ENCODE results near the gene LRRC34. TPM values are rescaled to one million over a fixed set of nuclear protein-coding genes. Genes with fewer than 3 reads are reported as not detected.

Gene LRRC34, protein sequence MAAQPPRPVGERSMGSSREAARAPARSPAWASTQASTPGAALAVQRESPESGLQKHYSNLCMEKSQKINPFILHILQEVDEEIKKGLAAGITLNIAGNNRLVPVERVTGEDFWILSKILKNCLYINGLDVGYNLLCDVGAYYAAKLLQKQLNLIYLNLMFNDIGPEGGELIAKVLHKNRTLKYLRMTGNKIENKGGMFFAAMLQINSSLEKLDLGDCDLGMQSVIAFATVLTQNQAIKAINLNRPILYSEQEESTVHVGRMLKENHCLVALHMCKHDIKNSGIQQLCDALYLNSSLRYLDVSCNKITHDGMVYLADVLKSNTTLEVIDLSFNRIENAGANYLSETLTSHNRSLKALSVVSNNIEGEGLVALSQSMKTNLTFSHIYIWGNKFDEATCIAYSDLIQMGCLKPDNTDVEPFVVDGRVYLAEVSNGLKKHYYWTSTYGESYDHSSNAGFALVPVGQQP
- 1 to 10 TPM; 2.8 to 2.9 TPM for total RNA-seq

DNA sequence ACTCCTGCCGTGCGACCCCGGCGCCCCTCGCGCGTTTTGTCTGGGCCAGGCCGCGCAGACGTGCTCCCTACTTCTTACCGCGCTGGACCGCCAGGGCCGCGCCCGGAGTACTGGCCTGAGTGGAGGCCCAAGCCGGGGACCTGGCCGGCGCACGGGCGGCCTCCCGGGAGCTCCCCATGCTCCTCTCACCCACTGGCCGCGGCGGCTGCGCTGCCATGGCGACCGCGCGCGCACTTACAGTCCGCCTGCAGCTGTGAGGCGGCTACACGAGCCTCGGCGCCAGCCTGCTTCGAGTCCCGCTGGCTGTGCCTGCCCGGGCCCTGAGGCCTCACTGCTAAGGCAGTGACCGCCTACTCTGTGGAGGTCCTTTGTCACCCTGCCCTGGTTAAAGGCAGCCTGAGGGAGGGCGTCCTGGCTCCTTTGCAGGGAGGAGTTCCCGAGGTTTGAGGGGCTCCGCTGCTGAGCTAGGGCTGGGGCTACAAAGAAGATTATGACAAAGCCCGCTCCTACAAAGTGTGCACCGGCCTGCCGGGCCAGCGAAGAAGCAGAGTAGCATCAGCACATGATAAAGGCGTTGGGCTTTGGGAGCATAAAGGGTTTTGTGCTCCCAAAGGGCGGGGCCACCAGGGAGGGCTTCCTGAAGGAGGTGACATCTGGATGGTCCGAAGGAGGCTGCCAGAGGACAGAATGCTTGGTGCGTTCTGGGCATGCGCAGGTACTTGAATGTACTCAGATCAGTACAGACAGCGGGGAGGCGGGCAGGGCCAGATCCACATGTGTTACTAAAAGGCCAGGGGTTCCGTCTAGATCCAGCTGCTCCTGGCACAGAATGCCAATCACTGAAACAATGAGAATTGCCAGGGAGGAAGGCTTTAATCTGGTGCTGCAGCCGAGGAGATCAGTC, at the start of gene LRRC34, which contains the start of gene LRRIQ4:
Gene LRRC34, minus strand, starts transcription at position 573 of the 904 bp plus-strand sequence. Its CDS starts 356 bp downstream, at position 217.
Gene LRRIQ4, plus strand, starts transcription at position 539 of the 904 bp plus-strand sequence. CDS start 9,052 bp downstream, outside the sequence.
- ChIA-PET CTCF (interaction anchor here (1.2 to 1.3 kb wide), 2 partner anchors 14 to 48 kb away, joined by 3 read pairs; no protein-coding TSS in a partner anchor), POLR2A (interaction anchor here (0.8 to 1.7 kb wide), 3 partner anchors 39 to 48 kb away, joined by 3 to 4 read pairs (median 4); partner anchors contain the start of gene MYNN)
- Mint-ChIP-seq H3K36me3 (no peaks in the 10 kb centered on the region), H3K9me3 (peaks cover 10% of the 10 kb centered on the region), H3K4me1 (ENCODE audit: low read depth) (peaks cover 19% of the 10 kb centered on the region), H3K27me3 (no peaks in the 10 kb centered on the region), H3K27ac (peak within 1 kb of the TSS; percentile 43), H3K4me3 (peak within 1 kb of the TSS; percentile 75)
- DNase-seq, result peak; percentile 88
- intact Hi-C loops (cut with micrococcal nuclease), result loop anchor here (1.0 to 5.0 kb wide), 6 partner anchors 40 to 545 kb away; partner anchors contain the start of genes SEC62, SKIL and TERC

- Mint-ChIP-seq H3K9me3 (no peaks in the 10 kb centered on the region), H3K36me3 (no peaks in the 10 kb centered on the region), H3K27ac (no peak overlapping the region), H3K4me3 (no peak overlapping the region), H3K27me3 (peaks cover 16% of the 10 kb centered on the region), H3K4me1 (ENCODE audit: low read depth) (peaks cover 8% of the 10 kb centered on the region)
- ChIA-PET CTCF (interaction anchor here (0.6 to 2.1 kb wide), 9 partner anchors 8 to 552 kb away, joined by 3 to 11 read pairs (median 4); partner anchors contain the start of gene LRRC31), POLR2A (no interaction called here)
- intact Hi-C loops (cut with micrococcal nuclease), result loop anchor here (5.0 to 10.0 kb wide), 3 partner anchors 175 to 553 kb away; partner anchors contain the start of genes CLDN11, GPR160 and PHC3
- no peak for DNase-seq
Measured at GRCh38 chr3:169861871-169862270, 49.2 kb upstream of the LRRC34 start.

DNA sequence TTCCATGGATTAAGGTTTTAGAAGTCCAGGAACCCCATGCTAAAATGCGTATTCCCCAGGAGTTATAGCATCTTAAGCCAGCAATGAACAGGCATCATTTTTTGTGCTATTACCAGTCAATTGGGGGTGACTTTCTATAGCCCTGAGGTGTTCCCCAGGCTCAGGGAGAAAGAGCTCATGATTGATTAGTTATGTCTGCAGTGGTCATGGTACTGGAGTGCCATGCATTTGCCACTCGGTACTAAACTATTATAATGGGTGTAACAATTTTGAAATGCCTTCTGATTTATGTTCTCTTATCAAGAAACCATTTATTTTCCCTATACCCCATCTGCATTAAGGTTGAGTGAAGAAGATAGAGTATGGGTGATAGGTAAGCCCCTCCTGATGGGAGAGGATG, 45.1 kb upstream of the LRRC34 start:
- intact Hi-C loops (cut with micrococcal nuclease), result no loop called here
- no peaks in the 10 kb centered on the region for H3K4me1 Mint-ChIP-seq (ENCODE audit: low read depth)
- no peaks in the 10 kb centered on the region for H3K36me3 Mint-ChIP-seq
- H3K4me3 Mint-ChIP-seq, result no peak overlapping the region
- H3K27ac Mint-ChIP-seq, result no peak overlapping the region
- H3K9me3 Mint-ChIP-seq, result no peaks in the 10 kb centered on the region
- DNase-seq, result no peak
- POLR2A ChIA-PET, result no interaction called here
- peaks cover 14% of the 10 kb centered on the region for H3K27me3 Mint-ChIP-seq
- CTCF ChIA-PET, result no interaction called here

- H3K36me3 Mint-ChIP-seq, result no peaks in the 10 kb centered on the region
- no peak overlapping the region for H3K27ac Mint-ChIP-seq
- no peak for DNase-seq
- peaks cover 17% of the 10 kb centered on the region for H3K27me3 Mint-ChIP-seq
- ChIA-PET POLR2A (no interaction called here), CTCF (no interaction called here)
- no peaks in the 10 kb centered on the region for H3K4me1 Mint-ChIP-seq (ENCODE audit: low read depth)
- no peak overlapping the region for H3K4me3 Mint-ChIP-seq
- intact Hi-C loops (cut with micrococcal nuclease), result no loop called here
- no peaks in the 10 kb centered on the region for H3K9me3 Mint-ChIP-seq
Measured at GRCh38 chr3:169855514-169855913, 42.8 kb upstream of the LRRC34 start.

DNA sequence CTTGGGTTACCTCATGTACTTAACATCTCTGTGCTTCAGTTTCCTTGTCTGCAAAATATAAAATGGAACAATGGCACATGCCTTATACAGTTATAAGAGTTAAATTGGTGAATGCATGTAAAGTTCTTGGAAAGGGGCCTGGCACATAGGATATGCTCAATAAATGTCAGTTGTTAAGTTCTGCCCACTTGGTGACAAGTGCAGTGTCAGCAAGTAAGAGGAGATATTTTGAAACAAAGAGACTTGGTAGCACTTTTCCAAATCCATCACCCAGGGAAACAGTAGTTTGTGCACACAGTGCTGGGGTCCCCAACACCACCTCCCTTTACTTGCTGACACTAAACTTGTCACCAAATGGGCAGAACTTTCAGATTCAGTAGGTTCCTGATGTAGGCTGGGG, 37.9 kb upstream of the LRRC34 start:
- CTCF ChIA-PET, result no interaction called here
- peaks cover 13% of the 10 kb centered on the region for H3K27me3 Mint-ChIP-seq
- no peaks in the 10 kb centered on the region for H3K4me1 Mint-ChIP-seq (ENCODE audit: low read depth)
- POLR2A ChIA-PET, result no interaction called here
- H3K27ac Mint-ChIP-seq, result no peak overlapping the region
- H3K9me3 Mint-ChIP-seq, result no peaks in the 10 kb centered on the region
- DNase-seq, result no peak
- intact Hi-C loops (cut with micrococcal nuclease), result no loop called here
- no peak overlapping the region for H3K4me3 Mint-ChIP-seq
- H3K36me3 Mint-ChIP-seq, result no peaks in the 10 kb centered on the region

- H3K4me3 Mint-ChIP-seq, result no peak overlapping the region
- H3K36me3 Mint-ChIP-seq, result no peaks in the 10 kb centered on the region
- H3K4me1 Mint-ChIP-seq (ENCODE audit: low read depth), result no peaks in the 10 kb centered on the region
- CTCF ChIA-PET, result no interaction called here
- POLR2A ChIA-PET, result no interaction called here
- no peak for DNase-seq
- no peaks in the 10 kb centered on the region for H3K9me3 Mint-ChIP-seq
- intact Hi-C loops (cut with micrococcal nuclease), result loop anchor here (5.0 kb wide), 1 partner anchor 701 kb away; no protein-coding TSS in a partner anchor
- H3K27ac Mint-ChIP-seq, result no peak overlapping the region
- H3K27me3 Mint-ChIP-seq, result peaks cover 12% of the 10 kb centered on the region
Measured at GRCh38 chr3:169848741-169849140, 36.0 kb upstream of the LRRC34 start.

DNA sequence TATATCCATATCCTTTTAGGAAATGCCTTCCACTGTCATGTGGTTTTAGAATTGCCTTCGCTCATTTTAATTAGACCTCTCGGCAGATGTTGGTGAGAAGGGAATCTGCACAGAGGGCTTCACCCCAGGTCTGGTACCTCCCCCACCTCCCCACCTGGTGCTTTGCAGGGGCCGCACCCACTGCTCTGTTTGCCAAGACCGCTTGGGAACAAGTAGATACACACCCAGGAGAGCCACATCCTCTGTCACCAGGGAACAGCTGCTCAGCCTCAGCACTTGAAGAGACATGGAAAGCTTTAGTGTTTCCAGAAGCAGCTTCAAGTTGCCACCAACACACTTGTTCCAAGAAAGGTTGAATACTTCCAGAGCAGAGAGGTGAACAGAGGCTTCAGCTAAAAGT, 35.2 kb upstream of the LRRC34 start:
- Mint-ChIP-seq H3K27ac (no peak overlapping the region), H3K27me3 (peaks cover 8% of the 10 kb centered on the region), H3K4me3 (no peak overlapping the region), H3K36me3 (no peaks in the 10 kb centered on the region), H3K4me1 (ENCODE audit: low read depth) (no peaks in the 10 kb centered on the region), H3K9me3 (no peaks in the 10 kb centered on the region)
- intact Hi-C loops (cut with micrococcal nuclease), result loop anchor here (5.0 kb wide), 1 partner anchor 701 kb away; no protein-coding TSS in a partner anchor
- ChIA-PET CTCF (no interaction called here), POLR2A (no interaction called here)
- DNase-seq, result no peak

DNA sequence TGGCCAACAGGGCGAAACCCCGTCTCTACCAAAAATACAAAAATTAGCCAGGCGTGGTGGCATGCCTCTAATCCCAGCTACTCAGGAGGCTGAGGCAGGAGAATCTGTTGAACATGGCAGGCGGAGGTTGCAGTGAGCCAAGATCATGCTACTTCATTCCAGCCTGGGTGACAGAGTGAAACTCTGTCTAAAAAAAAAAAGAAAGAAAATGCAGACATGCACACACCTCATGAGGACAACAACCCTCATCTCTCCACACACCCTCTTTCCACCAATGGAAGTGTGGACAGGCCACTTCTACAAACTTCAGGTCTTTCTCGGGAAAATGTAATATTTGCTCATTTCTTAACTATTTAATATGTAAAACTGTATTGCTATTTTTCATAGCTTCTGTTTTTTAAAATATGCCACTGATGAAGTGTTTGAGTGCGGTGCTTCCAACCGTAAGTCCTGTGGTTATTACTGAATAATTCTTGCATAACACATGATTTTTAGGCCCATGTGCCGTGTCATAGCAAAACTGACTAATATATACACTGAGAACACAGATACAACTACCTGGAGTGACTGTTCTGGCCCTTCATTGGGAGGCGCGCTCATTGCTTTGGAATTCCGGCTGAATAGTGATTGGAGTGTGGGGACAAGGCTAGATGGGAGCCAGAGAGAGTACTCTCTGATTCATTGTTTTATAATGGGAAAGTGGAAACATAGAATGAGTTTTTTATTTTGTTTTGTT, 33.9 kb upstream of the LRRC34 start:
- no peaks in the 10 kb centered on the region for H3K9me3 Mint-ChIP-seq
- intact Hi-C loops (cut with micrococcal nuclease), result loop anchor here (5.0 kb wide), 1 partner anchor 699 kb away; no protein-coding TSS in a partner anchor
- DNase-seq, result no peak
- no peak overlapping the region for H3K27ac Mint-ChIP-seq
- H3K27me3 Mint-ChIP-seq, result peaks cover 8% of the 10 kb centered on the region
- H3K4me1 Mint-ChIP-seq (ENCODE audit: low read depth), result no peaks in the 10 kb centered on the region
- H3K4me3 Mint-ChIP-seq, result no peak overlapping the region
- ChIA-PET POLR2A (no interaction called here), CTCF (no interaction called here)
- H3K36me3 Mint-ChIP-seq, result no peaks in the 10 kb centered on the region

- Mint-ChIP-seq H3K4me1 (ENCODE audit: low read depth) (no peaks in the 10 kb centered on the region), H3K4me3 (no peak overlapping the region), H3K27me3 (peaks cover 2% of the 10 kb centered on the region), H3K36me3 (no peaks in the 10 kb centered on the region), H3K27ac (no peak overlapping the region), H3K9me3 (no peaks in the 10 kb centered on the region)
- no peak for DNase-seq
- CTCF ChIA-PET, result no interaction called here
- POLR2A ChIA-PET, result interaction anchor here (0.5 kb wide), 1 partner anchor 123 kb away, joined by 5 read pairs; no protein-coding TSS in a partner anchor
- intact Hi-C loops (cut with micrococcal nuclease), result no loop called here
Measured at GRCh38 chr3:169842960-169843359, 30.3 kb upstream of the LRRC34 start.

- Mint-ChIP-seq H3K27me3 (no peaks in the 10 kb centered on the region), H3K36me3 (no peaks in the 10 kb centered on the region), H3K4me1 (ENCODE audit: low read depth) (no peaks in the 10 kb centered on the region), H3K27ac (no peak overlapping the region), H3K9me3 (no peaks in the 10 kb centered on the region), H3K4me3 (no peak overlapping the region)
- CTCF ChIA-PET, result no interaction called here
- POLR2A ChIA-PET, result no interaction called here
- DNase-seq, result no peak
- intact Hi-C loops (cut with micrococcal nuclease), result no loop called here
Measured at GRCh38 chr3:169841171-169841570, 28.5 kb upstream of the LRRC34 start.

DNA sequence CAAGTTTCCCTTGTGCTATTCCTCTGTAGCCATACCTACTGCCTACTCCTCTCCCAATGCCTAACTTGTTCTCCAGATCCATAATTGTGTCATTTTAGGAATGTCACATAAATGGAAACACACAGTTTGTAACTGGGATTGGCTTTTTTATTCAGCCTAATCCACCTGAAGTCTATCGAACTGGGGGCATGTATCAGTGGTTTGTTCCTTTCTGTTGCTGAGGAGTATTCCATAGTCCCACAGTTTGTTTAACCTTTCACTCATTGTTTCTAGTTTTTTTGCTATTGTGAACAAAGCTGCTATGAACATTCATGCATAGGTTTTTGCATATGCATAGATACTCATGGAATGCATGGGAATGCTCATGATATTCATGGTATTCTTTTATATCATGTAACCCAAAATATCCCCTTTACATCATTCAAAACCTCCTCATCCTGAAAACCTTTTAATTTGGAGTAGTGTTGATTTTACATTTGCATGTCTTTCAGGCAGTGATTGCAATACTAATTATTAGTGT, 25.9 kb upstream of the LRRC34 start:
- Mint-ChIP-seq H3K27me3 (no peaks in the 10 kb centered on the region), H3K36me3 (no peaks in the 10 kb centered on the region), H3K4me1 (ENCODE audit: low read depth) (no peaks in the 10 kb centered on the region), H3K9me3 (no peaks in the 10 kb centered on the region), H3K27ac (no peak overlapping the region), H3K4me3 (no peak overlapping the region)
- ChIA-PET POLR2A (no interaction called here), CTCF (no interaction called here)
- intact Hi-C loops (cut with micrococcal nuclease), result no loop called here
- DNase-seq, result no peak

All from activated CD4-positive, alpha-beta memory T cell treated with anti-CD3 and anti-CD28 coated beads for 36 hours (primary cell).